GM19240 (cell line): Measurements from ENCODE around the gene DNAH8.
A peak's percentile ranks its signal among the peaks of the same experiment; 100 is the strongest.

Experiments
- DNase-seq: peaks from one replicate; pipeline ENCODE4 v3.0.0; 2011; ENCODE audit warnings: low spot score; ENCODE audit not compliant: insufficient read length

Gene DNAH8

GRCh38 chr6:38796850-38797249 lies 81.7 kb downstream of the DNAH8 start:
- DNase-seq = no peak

- no peak for DNase-seq
These were observed 82.3 kb downstream of the DNAH8 start for GRCh38 chr6:38797391-38797790.

GRCh38 chr6:38799529-38800184 lies 84.5 kb downstream of the DNAH8 start:
- no peak for DNase-seq

- no peak for DNase-seq
These were observed 86.2 kb downstream of the DNAH8 start for GRCh38 chr6:38801305-38801704.

GRCh38 chr6:38802497-38802896 lies 87.4 kb downstream of the DNAH8 start:
- DNase-seq = no peak

GRCh38 chr6:38803129-38803528 lies 88.0 kb downstream of the DNAH8 start:
- DNase-seq = no peak

- DNase-seq = no peak
These were observed 89.2 kb downstream of the DNAH8 start for GRCh38 chr6:38804358-38804757.

- no peak for DNase-seq
These were observed 90.1 kb downstream of the DNAH8 start for GRCh38 chr6:38805127-38805655.

- DNase-seq = no peak
These were observed 90.6 kb downstream of the DNAH8 start for GRCh38 chr6:38805692-38806091.

- peak; percentile 5 for DNase-seq
These were observed 91.2 kb downstream of the DNAH8 start for GRCh38 chr6:38806271-38806670.

- DNase-seq = no peak
These were observed 91.7 kb downstream of the DNAH8 start for GRCh38 chr6:38806833-38807232.

- no peak for DNase-seq
These were observed 92.9 kb downstream of the DNAH8 start for GRCh38 chr6:38808039-38808438.

GRCh38 chr6:38813041-38813823 lies 98.1 kb downstream of the DNAH8 start:
- DNase-seq = no peak

GRCh38 chr6:38814761-38815160 lies 99.7 kb downstream of the DNAH8 start:
- DNase-seq = no peak

GRCh38 chr6:38815250-38815649 lies 100.1 kb downstream of the DNAH8 start:
- DNase-seq = no peak

GRCh38 chr6:38818691-38819090 lies 103.6 kb downstream of the DNAH8 start:
- no peak for DNase-seq

GRCh38 chr6:38822963-38823362 lies 107.9 kb downstream of the DNAH8 start:
- no peak for DNase-seq

GRCh38 chr6:38824243-38824894 lies 109.3 kb downstream of the DNAH8 start:
- DNase-seq = no peak

- no peak for DNase-seq
These were observed 111.9 kb downstream of the DNAH8 start for GRCh38 chr6:38827024-38827423.

GRCh38 chr6:38831865-38832264 lies 116.8 kb downstream of the DNAH8 start:
- DNase-seq = no peak

GRCh38 chr6:38833320-38833719 lies 118.2 kb downstream of the DNAH8 start:
- DNase-seq = no peak

- DNase-seq = no peak
These were observed 121.5 kb downstream of the DNAH8 start for GRCh38 chr6:38836585-38836984.
